ENCODE measurements around the gene UNC45B. TPM values are rescaled to one million over a fixed set of nuclear protein-coding genes. Genes with fewer than 3 reads are reported as not detected.

The UNC45B gene
- total RNA-seq, 1 experiment from 2014 or later = 0.22 TPM

GRCh38 chr17:35164716-35165115, 17.1 kb downstream of the UNC45B start:
- H3K79me2 ChIP-seq (ENCODE audit: insufficient read depth, low read length) = no peaks in the 10 kb centered on the region
- H3K4ac ChIP-seq (ENCODE audit: low read depth, low read length) = no peak overlapping the region
- H3K27ac ChIP-seq (ENCODE audit: insufficient read length, low read depth, low read length) = no peak overlapping the region
- H3K56ac ChIP-seq (ENCODE audit: insufficient read length, low read depth, low read length) = no peak overlapping the region
- H4K8ac ChIP-seq (replicated peaks; ENCODE audit: insufficient read length, low read depth, low read length) = no peak overlapping the region
- H3T11ph ChIP-seq (ENCODE audit: low read length) = no peak overlapping the region
- no peak for TF ChIP-seq CTCF (conservative IDR thresholded peaks at IDR 0.05)
- Mint-ChIP-seq H3K36me3 (ENCODE audit: insufficient read depth in 1 of 3, low read depth in 3 of 3) (no peaks in the 10 kb centered on the region), H3K4me3 (no peak overlapping the region), H3K4me1 (peaks cover 7 to 8% of the 10 kb centered on the region in 2 experiments), H3K27ac (no peak overlapping the region), H3K9me3 (no peaks in the 10 kb centered on the region), H3K27me3 (ENCODE audit: low read depth) (no peaks in the 10 kb centered on the region)
- no peak overlapping the region for H2BK12ac ChIP-seq (ENCODE audit: insufficient read length, low read depth, low read length)
- H4K20me1 ChIP-seq (ENCODE audit: control insufficient read depth, insufficient read depth, insufficient read length) = no peaks in the 10 kb centered on the region
- no peak overlapping the region for H4K5ac ChIP-seq (ENCODE audit: insufficient read length, low read depth, low read length)
- no peaks in the 10 kb centered on the region for H3K23me2 ChIP-seq (ENCODE audit: insufficient read length, low read depth, low read length, poor library complexity, severe bottlenecking)
- H3K27me3 ChIP-seq (ENCODE audit: insufficient read depth, low read length) = no peaks in the 10 kb centered on the region
- H3K4me2 ChIP-seq (ENCODE audit: insufficient read depth, insufficient read length, low read length) = no peak overlapping the region
- H2AK5ac ChIP-seq (ENCODE audit: insufficient read length, low read length) = no peak overlapping the region
- H2BK20ac ChIP-seq (ENCODE audit: low read depth, low read length, poor library complexity, severe bottlenecking) = no peak overlapping the region
- no peak overlapping the region for H3K23ac ChIP-seq (ENCODE audit: insufficient read length, low read depth, low read length)
- H2BK15ac ChIP-seq (ENCODE audit: low read depth, low read length) = no peak overlapping the region
- H2BK5ac ChIP-seq (ENCODE audit: insufficient read length, low read length) = no peak overlapping the region
- no peaks in the 10 kb centered on the region; the same call in 1 of the 2 replicates for H3K4me1 ChIP-seq (ENCODE audit: insufficient read depth, low read length)
- H4K91ac ChIP-seq (ENCODE audit: insufficient read length, low read depth, low read length) = no peak overlapping the region
- no peak overlapping the region for H3K14ac ChIP-seq (ENCODE audit: insufficient read depth, low read length)
- DNase-seq = no peak
- no peak overlapping the region for H2AFZ ChIP-seq (ENCODE audit: low read length)
- no peak overlapping the region for H3K9ac ChIP-seq (ENCODE audit: extremely low read depth, insufficient read length, low read length)
- no CpG with 5 or more reads among the region's 5 CpGs for WGBS (ENCODE audit: extremely low coverage, insufficient read length, low lambda C conversion rate)
- no peak overlapping the region for H2BK120ac ChIP-seq (ENCODE audit: low read depth, low read length, poor library complexity, severe bottlenecking)
- no peaks in the 10 kb centered on the region for H3K79me1 ChIP-seq (ENCODE audit: insufficient read depth, low read depth, low read length, poor library complexity, severe bottlenecking)
- H3K18ac ChIP-seq (ENCODE audit: insufficient read length, low read depth, low read length) = no peak overlapping the region
- no peaks in the 10 kb centered on the region for H3K9me3 ChIP-seq (ENCODE audit: control insufficient read depth, low read depth, low read length)

Measured in H9 (cell line).